Upper lobe of left lung (tissue), 6 donors: Measurements from ENCODE around the gene UBC. TPM values are rescaled to one million over a fixed set of nuclear protein-coding genes. Genes with fewer than 3 reads are reported as not detected.
"Not testable (repeated sequence)": the region's sequence is repeated elsewhere in the genome, so short reads cannot be mapped to it uniquely, and the experiment has no call there.

Source experiments
- ATAC-seq, 2 donors: fragments of 200-7000 bp; cut with Tn5 transposase; one replicate each; pipeline ENCODE4 v1.9.1; 2022; ENCODE audit warnings: mild to moderate bottlenecking in 2 of 2, moderate library complexity in 2 of 2; ENCODE audit not compliant: low FRiP score in 2 of 2
- DNase-seq, 2 donors: peaks; one replicate each; pipeline ENCODE4 v3.0.0-alpha.2; 2019 to 2020
- H3K27ac ChIP-seq, 4 donors: fragments of 200-600 bp; sonication (generic); one replicate each; pipeline ENCODE4 v1.5.1; 2016 to 2019
- H3K27me3 ChIP-seq, 4 donors: fragments of 200-600 bp; sonication (generic); one replicate each; pipeline ENCODE4 v1.5.1; 2017 to 2019
- H3K36me3 ChIP-seq, 4 donors: fragments of 200-600 bp; sonication (generic); one replicate each; pipeline ENCODE4 v1.5.1; 2016 to 2019
- H3K4me1 ChIP-seq, 4 donors: fragments of 200-600 bp; sonication (generic); one replicate each; pipeline ENCODE4 v1.5.1; 2018 to 2019
- H3K4me3 ChIP-seq, 4 donors: fragments of 200-600 bp; sonication (generic); one replicate each; pipeline ENCODE4 v1.5.1; 2017 to 2019; ENCODE audit warnings: mild to moderate bottlenecking in 2 of 4, moderate library complexity in 1 of 4
- H3K9me3 ChIP-seq, 4 donors: fragments of 200-600 bp; sonication (generic); one replicate each; pipeline ENCODE4 v1.5.1; 2018 to 2019
- CTCF ChIP-seq, 6 experiments: fragments of 450-650 bp in 4 of 6; fragments of 200-600 bp in 2 of 6; sonication (generic) in 2 of 6; IDR thresholded peaks; one replicate each; pipeline ENCODE4 v1.5.1; 2016 to 2019; ENCODE audit warnings: antibody characterized with exemption in 6 of 6
- EP300 ChIP-seq, 4 donors: sonication (generic); formaldehyde crosslinking; IDR thresholded peaks; one replicate each; pipeline ENCODE4 v1.5.1; 2017; ENCODE audit warnings: antibody characterized with exemption in 4 of 4, control low read depth in 2 of 4
- POLR2A ChIP-seq, 4 donors: fragments of 450-650 bp; IDR thresholded peaks; one replicate each; pipeline ENCODE4 v1.5.1; 2016 to 2017; ENCODE audit warnings: antibody characterized with exemption in 4 of 4, mild to moderate bottlenecking in 2 of 4
- POLR2AphosphoS5 ChIP-seq, 2 donors: sonication (generic); formaldehyde crosslinking; IDR thresholded peaks; one replicate each; pipeline ENCODE4 v1.5.1; 2017; ENCODE audit warnings: antibody characterized with exemption in 2 of 2
- WGBS, 2 donors: methylation state at CpG; one replicate each; pipeline ENCODE4 v1.1.5; 2017 to 2018; 5-methylcytosine and 5-hydroxymethylcytosine counted together
- total RNA-seq, 6 donors: library from RNA; depleted of rRNA in 4 of 6; stranded (reverse); fragments of >200 nt in 4 of 6; gene quantifications; one replicate each; pipeline versions ENCODE4 v1.1.0 to v1.2.1, GENCODE V29; 2016 to 2021
- donor health status: DM: no; HTN: no; CAD: no; lungs with moderate emphysema.
- donor health status: DM: no; HTN: yes; CAD: no; lungs with severe emphysema.

The UBC gene
- total RNA-seq, 6 donors from 2014 or later, result 649 to 1,729 (median 1,078) TPM

GRCh38 chr12:124939079-124939420 is 24.6 kb upstream of the UBC start:
- TF ChIP-seq POLR2AphosphoS5 (IDR thresholded peaks at IDR 0.05) (peak; percentile 46 to 51), POLR2A (IDR thresholded peaks at IDR 0.05) (peak in 2 of 4 donors; percentile 4 to 23), EP300 (IDR thresholded peaks at IDR 0.05) (no peak), CTCF (IDR thresholded peaks at IDR 0.05) (peak in 4 of 6 experiments; percentile 34 to 65 (median 39))
- H3K27ac ChIP-seq, result peak overlapping the region; percentile 86 to 93 (median 92)
- H3K4me1 ChIP-seq, result peaks cover 24 to 37% (median 32%) of the 10 kb centered on the region in 4 donors
- H3K27me3 ChIP-seq, result peaks cover 0 to 2% (median 0%) of the 10 kb centered on the region in 4 donors
- ATAC-seq (peak; percentile 67 to 70), DNase-seq (peak; percentile 77 to 87)
- 0 to 1% methylated on average over 14 of the region's 14 CpGs for WGBS, 2 donors
- H3K4me3 ChIP-seq, result peak overlapping the region; percentile 10 to 54 (median 42)
- H3K36me3 ChIP-seq, result peaks cover 0 to 6% (median 0%) of the 10 kb centered on the region in 4 donors
- H3K9me3 ChIP-seq, result no peaks in the 10 kb centered on the region

- Histone ChIP-seq H3K27me3 (peaks cover 0 to 2% (median 0%) of the 10 kb centered on the region in 4 donors), H3K36me3 (peaks cover 0 to 6% (median 0%) of the 10 kb centered on the region in 4 donors), H3K4me3 (peak overlapping the region in 3 of 4 donors; percentile 32 to 54 (median 53)), H3K27ac (peak overlapping the region; percentile 86 to 93 (median 92)), H3K9me3 (no peaks in the 10 kb centered on the region), H3K4me1 (peaks cover 24 to 37% (median 32%) of the 10 kb centered on the region in 4 donors)
- 11 to 14% methylated on average over 6 of the region's 6 CpGs for whole genome bisulfite sequencing, 2 donors
- no peak for ATAC-seq
- TF ChIP-seq CTCF (IDR thresholded peaks at IDR 0.05) (no peak), EP300 (IDR thresholded peaks at IDR 0.05) (no peak), POLR2A (IDR thresholded peaks at IDR 0.05) (no peak), POLR2AphosphoS5 (IDR thresholded peaks at IDR 0.05) (no peak)
- no peak for DNase-seq
Observed at GRCh38 chr12:124938587-124938986, 24.1 kb upstream of the UBC start.

- H3K36me3 ChIP-seq, result peaks cover 0 to 2% (median 0%) of the 10 kb centered on the region in 4 donors
Observed at GRCh38 chr12:124938108-124938507, 23.7 kb upstream of the UBC start.

GRCh38 chr12:124931528-124931927 is 17.1 kb upstream of the UBC start:
- peaks cover 4 to 21% (median 10%) of the 10 kb centered on the region in 4 donors for H3K4me1 ChIP-seq
- H3K27me3 ChIP-seq, H3K4me3 ChIP-seq, H3K36me3 ChIP-seq, ATAC-seq, H3K9me3 ChIP-seq, H3K27ac ChIP-seq: not testable (repeated sequence)
- peak in 1 of 2 donors; percentile 3 for DNase-seq
- 92 to 97% methylated on average over 9 of the region's 9 CpGs for WGBS, 2 donors

More at GRCh38 chr12:124938108-124938507, 23.7 kb upstream of the UBC start:
- no peak for ATAC-seq
- Histone ChIP-seq H3K9me3 (no peaks in the 10 kb centered on the region), H3K27me3 (peaks cover 0 to 2% (median 0%) of the 10 kb centered on the region in 4 donors), H3K27ac (peak overlapping the region; percentile 86 to 93 (median 92)), H3K4me1 (peaks cover 24 to 37% (median 32%) of the 10 kb centered on the region in 4 donors), H3K4me3 (peak overlapping the region in 2 of 4 donors; percentile 53 to 54)
- 39 to 52% methylated on average over 5 of the region's 5 CpGs for WGBS, 2 donors
- DNase-seq, result no peak
- TF ChIP-seq CTCF (IDR thresholded peaks at IDR 0.05), result no peak
- TF ChIP-seq POLR2A (IDR thresholded peaks at IDR 0.05), result no peak
- TF ChIP-seq POLR2AphosphoS5 (IDR thresholded peaks at IDR 0.05), result no peak
- no peak for TF ChIP-seq EP300 (IDR thresholded peaks at IDR 0.05)

- ATAC-seq, result no peak
- peak in 1 of 2 donors; percentile 14 for DNase-seq
- no peaks in the 10 kb centered on the region for H3K9me3 ChIP-seq
- H3K27ac ChIP-seq, result no peak overlapping the region
- TF ChIP-seq POLR2AphosphoS5 (IDR thresholded peaks at IDR 0.05), result no peak
- no peak for TF ChIP-seq POLR2A (IDR thresholded peaks at IDR 0.05)
- no peak for TF ChIP-seq EP300 (IDR thresholded peaks at IDR 0.05)
- no peak for TF ChIP-seq CTCF (IDR thresholded peaks at IDR 0.05)
- no peak overlapping the region for H3K4me3 ChIP-seq
- H3K4me1 ChIP-seq, result peaks cover 4 to 21% (median 10%) of the 10 kb centered on the region in 4 donors
- H3K36me3 ChIP-seq, result no peaks in the 10 kb centered on the region
- H3K27me3 ChIP-seq, result no peaks in the 10 kb centered on the region
Observed at GRCh38 chr12:124930586-124930985, 16.1 kb upstream of the UBC start.
